Measurements from ENCODE around the gene GABBR2.

GRCh38 chr9:98518556-98518955, 190.2 kb downstream of the GABBR2 start:
- TF ChIP-seq CTCF (IDR thresholded peaks at IDR 0.05), result no peak
- TF ChIP-seq POLR2A (IDR thresholded peaks at IDR 0.05), result no peak
